OCI-LY7 (cell line): ENCODE measurements around the gene ANXA3.
"Not testable (repeated sequence)": the region's sequence is repeated elsewhere in the genome, so short reads cannot be mapped to it uniquely, and the experiment has no call there.

ENCODE experiments used
- CTCF ChIP-seq: fragments of 200-600 bp; sonication (generic); conservative IDR thresholded peaks from 2 replicates; pipeline ENCODE4 v1.5.1; 2014; ENCODE audit warnings: mild to moderate bottlenecking, antibody characterized with exemption, low read length, moderate library complexity, mixed read lengths
- EZH2phosphoT487 ChIP-seq: fragments of 200-600 bp; sonication (generic); IDR thresholded peaks from 2 replicates; pipeline ENCODE4 v1.6.1; 2018; ENCODE audit warnings: low read depth, borderline replicate concordance, mild to moderate bottlenecking, mixed run types, antibody characterized with exemption, low read length, moderate library complexity, mixed read lengths

- not testable (repeated sequence) for TF ChIP-seq CTCF, EZH2phosphoT487
Observed at GRCh38 chr4:78598431-78598830, 46.9 kb downstream of the ANXA3 start.
